GM18951 (cell line): ENCODE measurements around the gene GRM6.

Experiments used
- POLR2A ChIP-seq: IDR thresholded peaks from 4 replicates; pipeline ENCODE4 v1.6.1; 2011; ENCODE audit warnings: mild to moderate bottlenecking; ENCODE audit not compliant: insufficient read length, insufficient read depth; ENCODE audit errors: extremely low read depth
- in situ Hi-C: fragments of 300-500 bp; cut with MboI; formaldehyde crosslinking; loops from one replicate; pipeline ENCODE4 v1.12.0; 2022; ENCODE audit warnings: low sequenced_read_pairs, mixed read lengths, inconsistent platforms; ENCODE audit not compliant: unreplicated experiment

The GRM6 gene

GRCh38 chr5:178991190-178992145, 3.7 kb downstream of the GRM6 start:
- in situ Hi-C loops, result no loop called here
- TF ChIP-seq POLR2A, result no peak

GRCh38 chr5:178990491-178990890, 4.6 kb downstream of the GRM6 start:
- no peak for TF ChIP-seq POLR2A
- in situ Hi-C loops, result no loop called here

GRCh38 chr5:178989311-178989710, 5.8 kb downstream of the GRM6 start:
- in situ Hi-C loops, result no loop called here
- no peak for TF ChIP-seq POLR2A

- no peak for TF ChIP-seq POLR2A
- in situ Hi-C loops, result no loop called here
These were observed 6.5 kb downstream of the GRM6 start for GRCh38 chr5:178988436-178989220.

- TF ChIP-seq POLR2A, result no peak
- in situ Hi-C loops, result no loop called here
These were observed 8.7 kb downstream of the GRM6 start for GRCh38 chr5:178986326-178986960.

- no peak for TF ChIP-seq POLR2A
- in situ Hi-C loops, result no loop called here
These were observed 10.7 kb downstream of the GRM6 start for GRCh38 chr5:178984145-178985072.

GRCh38 chr5:178983728-178984127, 11.4 kb downstream of the GRM6 start:
- in situ Hi-C loops, result no loop called here
- no peak for TF ChIP-seq POLR2A

GRCh38 chr5:178982941-178983340, 12.2 kb downstream of the GRM6 start:
- in situ Hi-C loops, result no loop called here

GRCh38 chr5:178981381-178981780, 13.7 kb downstream of the GRM6 start:
- in situ Hi-C loops, result no loop called here
- TF ChIP-seq POLR2A, result no peak

More at GRCh38 chr5:178982941-178983340, 12.2 kb downstream of the GRM6 start:
- TF ChIP-seq POLR2A, result no peak

GRCh38 chr5:178965465-178966055, 29.6 kb downstream of the GRM6 start:
- no peak for TF ChIP-seq POLR2A
- in situ Hi-C loops, result no loop called here

GRCh38 chr5:178941361-178941760, 53.8 kb downstream of the GRM6 start:
- no peak for TF ChIP-seq POLR2A
- in situ Hi-C loops, result no loop called here

- in situ Hi-C loops, result no loop called here
- TF ChIP-seq POLR2A, result no peak
These were observed 54.4 kb downstream of the GRM6 start, which contains the start of gene ZNF454 for GRCh38 chr5:178940569-178941360. Gene ZNF454, plus strand, starts transcription at chr5:178941198. Its CDS starts 1,594 bp downstream, at chr5:178942792.
